Measurements from ENCODE around the gene HINFP.

- TF ChIP-seq CTCF (IDR thresholded peaks at IDR 0.05), result no peak
- no peak for TF ChIP-seq POLR2A (IDR thresholded peaks at IDR 0.05)
These were observed 30.7 kb downstream of the HINFP start for GRCh38 chr11:119152043-119152442.

Measured in breast epithelium (tissue), 3 donors.